ENCODE measurements around the gene CMSS1. TPM values are rescaled to one million over a fixed set of nuclear protein-coding genes. Genes with fewer than 3 reads are reported as not detected.

CMSS1 gene
- total RNA-seq, result 10 to 100 TPM; 18.1 to 22.7 TPM

DNA sequence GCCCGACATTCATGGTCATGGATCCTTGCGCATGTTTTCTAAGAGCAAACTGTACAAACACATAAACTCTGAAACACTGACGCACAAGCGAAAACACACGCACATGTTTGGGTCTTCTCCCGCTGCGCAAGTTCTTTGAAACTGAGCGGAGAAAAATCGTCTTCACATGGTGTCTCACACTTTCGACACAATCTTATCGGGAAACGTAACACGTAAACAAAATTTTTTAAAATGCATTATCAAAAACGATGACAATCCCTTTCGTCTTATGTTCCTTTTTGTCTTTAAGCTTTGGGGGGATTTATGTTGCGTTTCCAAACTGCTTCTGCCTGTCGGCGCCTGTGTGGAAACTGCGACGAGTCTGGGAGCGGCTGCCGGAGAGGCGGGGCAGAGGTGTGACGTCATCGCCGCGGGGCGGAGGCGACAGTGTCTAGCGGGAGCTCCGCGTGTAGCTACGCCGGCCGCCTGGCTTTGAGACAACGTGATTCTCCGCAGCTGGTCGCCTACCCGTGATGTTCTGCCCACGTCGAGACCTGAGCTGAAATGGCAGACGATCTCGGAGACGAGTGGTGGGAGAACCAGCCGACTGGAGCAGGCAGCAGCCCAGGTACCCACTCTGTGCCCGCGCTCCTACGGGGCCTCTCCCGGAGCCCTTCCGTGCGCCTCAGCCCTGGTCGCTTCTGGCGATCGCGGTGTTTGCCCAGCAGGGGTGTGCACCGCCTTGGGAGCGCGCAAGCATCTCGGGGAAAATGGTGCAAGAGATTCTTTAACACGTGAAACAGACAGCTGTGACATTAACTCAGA is at the start of gene CMSS1:
TSS of gene CMSS1 (plus strand) at position 426 of the 804 bp plus-strand sequence.
- H3K4me1 ChIP-seq (ENCODE audit: control insufficient read depth in 1 of 2, low read depth in 2 of 2), result peaks cover 15 to 31% of the 10 kb centered on the region in 2 donors
- no peaks in the 10 kb centered on the region for H3K36me3 ChIP-seq
- H3K27me3 ChIP-seq (replicated peaks; ENCODE audit: insufficient read depth), result no peaks in the 10 kb centered on the region
- H3K9me3 ChIP-seq, result no peaks in the 10 kb centered on the region
- TF ChIP-seq, protein P1, sequence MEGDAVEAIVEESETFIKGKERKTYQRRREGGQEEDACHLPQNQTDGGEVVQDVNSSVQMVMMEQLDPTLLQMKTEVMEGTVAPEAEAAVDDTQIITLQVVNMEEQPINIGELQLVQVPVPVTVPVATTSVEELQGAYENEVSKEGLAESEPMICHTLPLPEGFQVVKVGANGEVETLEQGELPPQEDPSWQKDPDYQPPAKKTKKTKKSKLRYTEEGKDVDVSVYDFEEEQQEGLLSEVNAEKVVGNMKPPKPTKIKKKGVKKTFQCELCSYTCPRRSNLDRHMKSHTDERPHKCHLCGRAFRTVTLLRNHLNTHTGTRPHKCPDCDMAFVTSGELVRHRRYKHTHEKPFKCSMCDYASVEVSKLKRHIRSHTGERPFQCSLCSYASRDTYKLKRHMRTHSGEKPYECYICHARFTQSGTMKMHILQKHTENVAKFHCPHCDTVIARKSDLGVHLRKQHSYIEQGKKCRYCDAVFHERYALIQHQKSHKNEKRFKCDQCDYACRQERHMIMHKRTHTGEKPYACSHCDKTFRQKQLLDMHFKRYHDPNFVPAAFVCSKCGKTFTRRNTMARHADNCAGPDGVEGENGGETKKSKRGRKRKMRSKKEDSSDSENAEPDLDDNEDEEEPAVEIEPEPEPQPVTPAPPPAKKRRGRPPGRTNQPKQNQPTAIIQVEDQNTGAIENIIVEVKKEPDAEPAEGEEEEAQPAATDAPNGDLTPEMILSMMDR (IDR thresholded peaks at IDR 0.05), result peak; percentile 41
- H3K27ac ChIP-seq, result peak within 1 kb of the TSS; percentile 81 to 85
- H3K4me3 ChIP-seq, result peak within 1 kb of the TSS; percentile 81
- ATAC-seq (ENCODE audit: insufficient number of reproducible peaks, low FRiP score, low read depth), result peak; percentile 92
- peak; percentile 67 for DNase-seq (ENCODE audit: low spot score)

DNA sequence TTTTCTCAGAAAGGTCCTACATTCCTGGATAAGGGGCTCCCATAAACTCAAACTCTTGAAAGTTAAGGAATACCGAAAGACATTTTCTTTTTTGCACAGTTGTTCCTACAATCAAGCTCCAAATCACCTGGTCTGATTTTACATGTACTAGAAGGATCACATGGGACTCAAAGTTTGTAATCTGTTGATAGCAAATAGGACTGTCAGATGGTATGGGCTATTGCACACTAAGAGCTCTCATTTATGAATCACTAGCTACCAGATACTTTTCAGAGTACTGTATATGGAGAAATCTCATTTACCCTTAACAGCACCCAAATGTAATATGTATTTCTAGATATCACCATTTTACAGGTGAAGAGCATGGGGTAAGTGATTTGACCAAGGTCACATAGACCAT is 49.5 kb upstream of the CMSS1 start:
- Histone ChIP-seq H3K4me3 (no peak overlapping the region), H3K27me3 (replicated peaks; ENCODE audit: insufficient read depth) (no peaks in the 10 kb centered on the region), H3K36me3 (no peaks in the 10 kb centered on the region), H3K27ac (no peak overlapping the region), H3K4me1 (ENCODE audit: control insufficient read depth in 1 of 2, low read depth in 2 of 2) (peaks cover 0 to 13% of the 10 kb centered on the region in 2 donors), H3K9me3 (no peaks in the 10 kb centered on the region)
- TF ChIP-seq, protein P1 (IDR thresholded peaks at IDR 0.05), result no peak
- no peak for DNase-seq (ENCODE audit: low spot score)
- ATAC-seq (ENCODE audit: insufficient number of reproducible peaks, low FRiP score, low read depth), result no peak

DNA sequence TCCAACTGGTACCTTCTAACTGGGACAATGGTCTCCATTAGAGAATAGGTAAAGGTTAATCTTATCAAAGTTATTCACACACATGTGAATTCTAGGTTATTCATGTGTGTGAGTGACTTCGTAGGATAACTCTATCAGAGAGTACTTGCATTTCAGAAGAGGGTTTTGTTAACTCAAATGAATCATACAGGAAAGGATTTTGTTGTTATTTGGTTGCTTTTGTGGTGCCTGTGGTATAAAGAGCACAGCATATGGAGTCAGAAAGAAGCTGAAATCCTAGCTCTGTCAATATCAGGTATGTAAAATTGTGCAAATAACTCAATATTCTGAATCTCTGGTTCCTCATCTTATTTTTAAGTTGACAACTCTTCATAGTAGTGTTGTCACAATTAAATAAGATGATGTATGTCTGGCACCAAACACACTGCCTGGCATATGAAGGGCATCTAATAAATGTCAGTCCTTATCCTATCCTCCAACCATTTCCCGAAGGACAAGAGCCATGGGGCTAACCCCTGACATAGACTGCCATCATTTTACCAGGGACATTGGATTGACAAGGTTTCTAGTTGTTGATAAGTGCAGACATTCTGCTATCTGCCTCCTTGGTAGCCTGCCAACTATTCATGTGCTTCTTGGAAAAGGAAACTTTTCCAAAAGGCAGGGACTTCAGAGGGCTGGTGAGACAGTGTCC is 48.7 kb upstream of the CMSS1 start:
- Histone ChIP-seq H3K27ac (no peak overlapping the region), H3K9me3 (no peaks in the 10 kb centered on the region), H3K4me1 (ENCODE audit: control insufficient read depth in 1 of 2, low read depth in 2 of 2) (peaks cover under 1 to 13% of the 10 kb centered on the region in 2 donors), H3K4me3 (no peak overlapping the region), H3K27me3 (replicated peaks; ENCODE audit: insufficient read depth) (no peaks in the 10 kb centered on the region), H3K36me3 (no peaks in the 10 kb centered on the region)
- DNase-seq (ENCODE audit: low spot score), result no peak
- TF ChIP-seq, protein P1 (IDR thresholded peaks at IDR 0.05), result no peak
- no peak for ATAC-seq (ENCODE audit: insufficient number of reproducible peaks, low FRiP score, low read depth)

DNA sequence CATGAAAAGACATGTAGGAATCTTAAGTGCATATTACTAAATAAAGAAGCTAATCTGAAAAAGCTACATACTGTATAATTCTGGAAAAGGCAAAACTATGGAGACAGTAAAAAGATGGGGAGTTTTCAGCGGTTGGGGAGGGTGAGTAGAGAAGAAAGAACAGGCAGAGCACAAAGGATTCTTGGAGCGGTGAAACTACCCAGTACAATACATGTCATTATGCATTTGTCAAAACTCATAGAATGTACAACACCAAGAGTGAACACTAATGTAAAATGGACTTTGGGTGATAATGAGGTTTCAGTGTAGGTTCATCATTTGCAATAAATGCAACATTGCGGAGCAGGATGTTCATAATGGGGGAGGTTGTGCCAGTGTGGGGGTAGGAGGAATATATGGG is 45.5 kb upstream of the CMSS1 start:
- H3K4me1 ChIP-seq (ENCODE audit: control insufficient read depth in 1 of 2, low read depth in 2 of 2), result peaks cover 5 to 8% of the 10 kb centered on the region in 2 donors
- no peaks in the 10 kb centered on the region for H3K9me3 ChIP-seq
- TF ChIP-seq, protein P1 (IDR thresholded peaks at IDR 0.05), result no peak
- H3K4me3 ChIP-seq, result no peak overlapping the region
- H3K27ac ChIP-seq, result no peak overlapping the region
- DNase-seq (ENCODE audit: low spot score) (no peak), ATAC-seq (ENCODE audit: insufficient number of reproducible peaks, low FRiP score, low read depth) (no peak)
- no peaks in the 10 kb centered on the region for H3K36me3 ChIP-seq
- H3K27me3 ChIP-seq (replicated peaks; ENCODE audit: insufficient read depth), result no peaks in the 10 kb centered on the region

DNA sequence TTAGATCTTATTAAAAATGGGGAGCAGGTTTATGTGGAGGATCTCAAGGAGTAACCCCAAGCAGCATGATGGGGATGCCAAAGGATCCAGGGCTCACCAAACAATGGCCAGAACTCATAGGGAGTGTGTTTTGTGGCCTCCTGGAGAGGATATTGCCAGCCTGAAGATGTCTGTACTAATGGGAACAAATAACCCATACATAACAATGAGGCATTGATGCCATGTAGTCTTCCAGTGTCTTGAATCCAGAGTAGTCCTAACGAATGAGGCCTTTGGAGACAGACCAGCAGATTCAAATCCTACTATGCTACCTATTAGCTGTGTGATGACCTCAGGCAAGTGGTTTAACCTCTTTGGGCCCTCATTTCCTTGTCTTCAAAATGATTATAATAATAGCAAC is 45.0 kb upstream of the CMSS1 start:
- no peak for ATAC-seq (ENCODE audit: insufficient number of reproducible peaks, low FRiP score, low read depth)
- Histone ChIP-seq H3K4me3 (no peak overlapping the region), H3K9me3 (no peaks in the 10 kb centered on the region), H3K27ac (no peak overlapping the region), H3K27me3 (replicated peaks; ENCODE audit: insufficient read depth) (no peaks in the 10 kb centered on the region), H3K4me1 (ENCODE audit: control insufficient read depth in 1 of 2, low read depth in 2 of 2) (peaks cover 3 to 5% of the 10 kb centered on the region in 2 donors), H3K36me3 (no peaks in the 10 kb centered on the region)
- TF ChIP-seq, protein P1 (IDR thresholded peaks at IDR 0.05), result no peak
- no peak for DNase-seq (ENCODE audit: low spot score)
